Prostate gland (tissue), 2 donors: ENCODE data around the gene CABP2.
"Not testable (repeated sequence)": the region's sequence is repeated elsewhere in the genome, so short reads cannot be mapped to it uniquely, and the experiment has no call there.

Source experiments
- CTCF ChIP-seq, 4 experiments: fragments of 200-600 bp in 2 of 4; fragments of 450-650 bp in 2 of 4; sonication (generic) in 2 of 4; IDR thresholded peaks; 1 replicate in 3 of 4; 2 replicates in 1 of 4; pipeline ENCODE4 v1.5.1; 2016 to 2019; ENCODE audit warnings: antibody characterized with exemption in 4 of 4, mild to moderate bottlenecking in 2 of 4, moderate library complexity in 2 of 4
- POLR2AphosphoS5 ChIP-seq: sonication (generic); formaldehyde crosslinking; IDR thresholded peaks from one replicate; pipeline ENCODE4 v1.6.1; 2017; ENCODE audit warnings: antibody characterized with exemption

DNA sequence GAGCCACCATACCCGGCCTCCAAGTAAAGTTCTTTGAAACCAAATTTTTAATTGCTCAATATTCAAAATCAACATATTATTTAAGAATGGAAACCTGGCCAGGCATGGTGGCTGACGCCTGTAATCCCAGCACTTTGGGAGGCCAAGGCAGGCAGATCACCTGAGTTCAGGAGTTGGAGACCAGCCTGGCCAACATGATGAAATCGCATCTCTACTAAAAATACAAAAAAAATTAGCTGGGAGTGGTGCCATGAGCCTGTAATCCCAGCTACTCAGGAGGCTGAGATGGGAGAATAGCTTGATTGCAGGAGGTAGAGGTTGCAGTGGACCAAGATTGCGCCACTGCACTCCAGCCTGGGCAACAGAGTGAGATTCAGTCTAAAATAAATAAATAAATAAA, 24.9 kb upstream of the CABP2 start:
- TF ChIP-seq CTCF (IDR thresholded peaks at IDR 0.05); POLR2AphosphoS5: not testable (repeated sequence)
